HFF-Myc (cell line): ENCODE measurements around the gene KEL.

Experiments
- DNase-seq: peaks from one replicate; pipeline ENCODE4 v3.0.0-alpha.2; 2011; ENCODE audit warnings: low read depth; ENCODE audit errors: extremely low read depth
- H3K4me3 ChIP-seq: replicated peaks from 2 replicates; pipeline ENCODE4 v1.5.1; 2011; ENCODE audit warnings: low read depth, mild to moderate bottlenecking, control low read depth, low read length
- TF ChIP-seq, protein P1 (sequence below): IDR thresholded peaks from 2 replicates; pipeline ENCODE4 v1.5.1; 2012; ENCODE audit warnings: mild to moderate bottlenecking, low read depth, low read length, control low read depth; ENCODE audit errors: missing control alignments

KEL gene

DNA sequence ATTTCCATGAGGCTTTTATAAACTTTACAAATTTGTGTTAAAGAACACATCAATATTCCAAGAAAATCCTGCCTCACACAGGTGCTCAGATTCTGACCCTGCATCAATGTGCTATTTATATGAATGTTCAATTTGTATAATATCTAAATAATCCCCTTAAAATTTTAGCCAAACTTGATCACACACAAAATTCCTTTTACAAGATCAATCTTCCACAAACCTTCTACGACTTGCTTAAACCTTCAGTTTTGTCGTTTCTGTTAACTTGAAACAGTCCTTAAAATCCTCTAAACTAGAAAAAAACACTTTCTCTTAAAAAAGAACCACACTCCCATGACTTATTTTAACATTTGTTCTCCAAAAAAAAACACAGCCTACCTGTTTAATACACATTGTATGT, 56.4 kb downstream of the KEL start:
- no peak for DNase-seq
- no peak overlapping the region for H3K4me3 ChIP-seq
- TF ChIP-seq, protein P1, sequence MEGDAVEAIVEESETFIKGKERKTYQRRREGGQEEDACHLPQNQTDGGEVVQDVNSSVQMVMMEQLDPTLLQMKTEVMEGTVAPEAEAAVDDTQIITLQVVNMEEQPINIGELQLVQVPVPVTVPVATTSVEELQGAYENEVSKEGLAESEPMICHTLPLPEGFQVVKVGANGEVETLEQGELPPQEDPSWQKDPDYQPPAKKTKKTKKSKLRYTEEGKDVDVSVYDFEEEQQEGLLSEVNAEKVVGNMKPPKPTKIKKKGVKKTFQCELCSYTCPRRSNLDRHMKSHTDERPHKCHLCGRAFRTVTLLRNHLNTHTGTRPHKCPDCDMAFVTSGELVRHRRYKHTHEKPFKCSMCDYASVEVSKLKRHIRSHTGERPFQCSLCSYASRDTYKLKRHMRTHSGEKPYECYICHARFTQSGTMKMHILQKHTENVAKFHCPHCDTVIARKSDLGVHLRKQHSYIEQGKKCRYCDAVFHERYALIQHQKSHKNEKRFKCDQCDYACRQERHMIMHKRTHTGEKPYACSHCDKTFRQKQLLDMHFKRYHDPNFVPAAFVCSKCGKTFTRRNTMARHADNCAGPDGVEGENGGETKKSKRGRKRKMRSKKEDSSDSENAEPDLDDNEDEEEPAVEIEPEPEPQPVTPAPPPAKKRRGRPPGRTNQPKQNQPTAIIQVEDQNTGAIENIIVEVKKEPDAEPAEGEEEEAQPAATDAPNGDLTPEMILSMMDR: no peak

DNA sequence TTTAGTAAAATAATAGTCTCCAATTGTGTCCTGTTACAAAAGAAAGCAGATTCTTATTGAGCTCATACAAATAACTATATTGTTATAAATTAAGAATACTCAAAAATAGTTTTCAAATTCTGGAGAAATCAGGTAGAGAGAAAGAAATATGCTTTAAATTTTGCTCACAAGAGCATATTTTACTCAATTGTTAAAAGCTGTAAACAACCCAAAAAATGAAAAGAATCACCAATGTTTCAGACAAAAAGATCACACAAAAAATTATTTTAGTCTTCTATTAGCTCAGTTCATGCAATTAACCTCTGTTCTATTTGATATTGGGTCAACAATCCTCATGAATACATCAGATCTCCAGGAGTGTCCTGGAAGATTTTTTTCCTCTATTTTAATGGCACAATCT, 58.0 kb downstream of the KEL start:
- DNase-seq: no peak
- H3K4me3 ChIP-seq: no peak overlapping the region
- TF ChIP-seq, protein P1: no peak

DNA sequence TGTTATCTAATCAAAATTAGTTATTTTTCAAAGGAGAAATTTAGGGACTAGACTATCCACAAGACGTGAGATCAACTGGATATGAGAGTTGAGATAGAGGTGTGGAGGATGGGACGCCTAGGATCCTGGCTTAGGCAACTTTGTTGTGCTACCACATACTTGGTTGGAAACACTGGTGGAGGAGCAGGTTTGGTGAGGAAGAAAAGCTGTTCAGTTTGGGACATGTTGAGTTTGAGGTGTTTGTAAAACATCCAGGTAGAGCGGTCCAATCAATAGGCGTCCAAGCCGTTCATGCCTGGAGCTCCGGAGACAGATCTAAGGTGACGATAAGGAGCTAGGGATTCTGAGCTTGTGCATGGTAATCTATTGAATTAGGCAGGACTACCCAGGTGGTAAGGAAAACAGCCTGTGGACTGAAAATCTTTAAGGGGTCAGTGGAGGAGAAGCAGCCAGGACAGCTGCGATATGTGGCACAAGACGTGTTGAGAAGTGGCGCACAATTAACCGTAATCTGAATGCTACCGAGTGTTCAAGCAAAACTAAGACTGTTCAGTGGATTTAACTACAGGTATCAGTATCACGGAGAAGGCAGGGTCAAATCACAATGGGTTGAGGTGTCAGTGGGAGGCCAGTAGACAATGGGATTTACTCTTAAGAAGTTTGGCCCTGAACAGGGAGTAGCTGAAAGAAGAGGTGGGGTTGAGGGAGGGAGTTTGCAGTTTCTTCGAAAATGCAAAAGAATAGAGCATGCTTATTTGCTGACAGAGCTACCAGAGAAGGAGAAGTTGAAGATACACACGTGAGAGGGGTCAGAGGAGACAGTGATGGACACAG, 60.5 kb downstream of the KEL start:
- TF ChIP-seq, protein P1: no peak
- no peak overlapping the region for H3K4me3 ChIP-seq
- DNase-seq: no peak

DNA sequence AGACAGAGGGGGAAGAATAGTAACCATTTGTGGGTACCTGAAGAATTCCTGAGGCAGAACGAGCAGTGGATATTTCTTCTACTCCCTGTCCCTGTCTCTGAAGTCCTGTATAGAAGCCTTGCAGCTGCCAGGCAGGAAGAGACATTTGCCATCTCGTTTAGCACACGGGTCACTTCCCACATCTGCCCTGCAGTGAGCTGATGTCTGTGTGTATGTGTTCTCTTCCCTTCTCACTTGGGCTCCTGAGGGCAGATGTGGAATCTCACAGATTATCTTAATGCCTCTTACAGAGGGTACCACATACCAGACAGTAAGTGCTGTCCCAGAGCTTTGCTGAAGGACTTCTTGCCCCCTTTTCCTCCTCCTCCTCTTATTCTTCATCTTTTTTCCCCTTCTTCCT, 62.5 kb downstream of the KEL start:
- DNase-seq: no peak
- H3K4me3 ChIP-seq: no peak overlapping the region
- TF ChIP-seq, protein P1: no peak

DNA sequence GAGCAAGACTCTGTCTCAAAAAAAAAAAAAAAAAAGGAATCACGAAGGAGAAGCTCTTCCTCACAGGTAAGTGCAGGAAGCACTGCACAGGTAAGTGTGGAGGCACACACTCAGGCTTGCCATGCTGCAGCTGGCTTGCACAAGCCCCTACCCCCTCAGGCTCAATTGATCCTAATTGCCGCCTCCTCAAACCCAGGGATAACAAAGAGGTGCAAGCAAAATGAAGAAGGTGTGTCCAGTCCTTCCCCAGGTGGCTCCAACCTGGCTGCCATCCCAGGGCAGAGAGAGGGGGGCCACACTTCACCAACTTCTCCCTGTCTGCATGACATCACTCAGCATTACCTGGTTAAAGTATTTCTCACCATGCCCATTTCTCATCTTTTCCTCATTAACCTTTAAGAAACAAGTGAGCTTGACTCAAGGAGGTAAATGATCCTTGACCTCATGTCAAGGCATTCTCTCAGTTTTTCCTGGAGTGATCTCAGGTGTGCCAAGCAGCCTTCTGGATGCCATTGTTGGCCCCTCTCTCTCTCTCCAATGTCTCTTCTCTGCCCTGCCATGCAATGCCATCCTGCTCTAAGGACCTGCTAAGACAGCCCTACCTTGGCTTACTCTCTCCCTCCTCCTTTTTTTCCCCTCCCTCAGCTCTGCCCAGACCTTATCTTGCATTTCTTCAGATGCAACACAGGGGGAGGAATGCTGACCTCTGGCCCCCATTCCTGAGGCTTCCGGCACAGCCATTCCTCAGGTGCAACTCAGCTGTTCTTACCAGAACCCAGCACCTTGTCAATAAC, 63.6 kb downstream of the KEL start:
- TF ChIP-seq, protein P1: no peak
- no peak overlapping the region for H3K4me3 ChIP-seq
- DNase-seq: no peak

DNA sequence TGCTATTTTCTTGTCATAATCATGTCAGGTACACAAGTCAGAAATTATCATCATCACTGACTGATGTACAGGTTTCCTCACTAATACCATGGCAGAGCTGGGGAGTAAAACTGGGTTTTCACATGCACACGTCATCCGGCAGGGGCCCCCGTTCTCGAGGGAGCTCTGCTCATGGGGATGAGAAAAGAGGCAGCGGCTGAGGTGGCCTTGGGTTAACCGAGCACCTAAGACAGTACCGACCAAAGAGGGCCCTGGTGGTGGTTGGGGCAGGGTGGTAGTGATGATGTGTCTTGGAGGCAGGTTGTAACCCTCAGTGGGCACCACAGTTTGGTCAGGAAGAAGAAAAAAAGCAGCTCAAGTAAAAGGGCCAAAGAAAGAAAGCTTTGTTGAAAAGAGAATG, 64.5 kb downstream of the KEL start:
- H3K4me3 ChIP-seq: no peak overlapping the region
- TF ChIP-seq, protein P1: no peak
- no peak for DNase-seq
